HG03460 (cell line): Measurements from ENCODE around the gene TM7SF2.

Experiments used
- ATAC-seq: cut with Tn5 transposase; IDR thresholded peaks from one replicate; pipeline ENCODE4 v1.9.1; 2021; ENCODE audit not compliant: unreplicated experiment

The TM7SF2 gene

GRCh38 chr11:65111744-65112545 lies at the start of gene TM7SF2:
Gene TM7SF2, plus strand, starts transcription at chr11:65111872. Its CDS starts 144 bp downstream, at chr11:65112016.
- peak; percentile 46 for ATAC-seq

- no peak for ATAC-seq
These were observed 48.1 kb upstream of the TM7SF2 start for GRCh38 chr11:65063532-65063931.

- no peak for ATAC-seq
These were observed 46.8 kb upstream of the TM7SF2 start for GRCh38 chr11:65064847-65065240.

GRCh38 chr11:65065851-65066250 lies 45.8 kb upstream of the TM7SF2 start:
- ATAC-seq = no peak

GRCh38 chr11:65066315-65066714 lies 45.4 kb upstream of the TM7SF2 start:
- ATAC-seq = no peak

- ATAC-seq = no peak
These were observed 44.8 kb upstream of the TM7SF2 start for GRCh38 chr11:65066805-65067291.

GRCh38 chr11:65067446-65067845 lies 44.2 kb upstream of the TM7SF2 start:
- ATAC-seq = no peak

- ATAC-seq = no peak
These were observed 42.5 kb upstream of the TM7SF2 start for GRCh38 chr11:65069217-65069616.

GRCh38 chr11:65071907-65072630 lies 39.6 kb upstream of the TM7SF2 start:
- ATAC-seq = no peak

- ATAC-seq = no peak
These were observed 39.1 kb upstream of the TM7SF2 start for GRCh38 chr11:65072631-65072966.

GRCh38 chr11:65077451-65077850 lies 34.2 kb upstream of the TM7SF2 start:
- no peak for ATAC-seq

GRCh38 chr11:65078151-65078550 lies 33.5 kb upstream of the TM7SF2 start:
- no peak for ATAC-seq

GRCh38 chr11:65078786-65079342 lies 32.8 kb upstream of the TM7SF2 start:
- ATAC-seq = no peak

GRCh38 chr11:65083134-65083833 lies 28.4 kb upstream of the TM7SF2 start:
- no peak for ATAC-seq

GRCh38 chr11:65083834-65084597 lies 27.7 kb upstream of the TM7SF2 start, which contains the start of the genes CDCA5 and ZFPL1:
Gene CDCA5, minus strand, starts transcription at chr11:65084040. Its CDS starts 62 bp downstream, at chr11:65083978.
Gene ZFPL1, plus strand, starts transcription at chr11:65084222. Its CDS starts 477 bp downstream, at chr11:65084699.
- peak; percentile 73 for ATAC-seq

- no peak for ATAC-seq
These were observed 26.9 kb upstream of the TM7SF2 start for GRCh38 chr11:65084598-65085375.

- ATAC-seq = no peak
These were observed 26.2 kb upstream of the TM7SF2 start for GRCh38 chr11:65085446-65085845.

- ATAC-seq = no peak
These were observed 24.9 kb upstream of the TM7SF2 start for GRCh38 chr11:65086809-65087208.

- no peak for ATAC-seq
These were observed 24.5 kb upstream of the TM7SF2 start for GRCh38 chr11:65087216-65087615.

GRCh38 chr11:65087827-65088226 lies 23.8 kb upstream of the TM7SF2 start:
- no peak for ATAC-seq
